ENCODE data around the gene RARG.
A peak's percentile ranks its signal among the peaks of the same experiment; 100 is the strongest.
"Not testable (repeated sequence)": the region's sequence is repeated elsewhere in the genome, so short reads cannot be mapped to it uniquely, and the experiment has no call there.

RARG gene

DNA sequence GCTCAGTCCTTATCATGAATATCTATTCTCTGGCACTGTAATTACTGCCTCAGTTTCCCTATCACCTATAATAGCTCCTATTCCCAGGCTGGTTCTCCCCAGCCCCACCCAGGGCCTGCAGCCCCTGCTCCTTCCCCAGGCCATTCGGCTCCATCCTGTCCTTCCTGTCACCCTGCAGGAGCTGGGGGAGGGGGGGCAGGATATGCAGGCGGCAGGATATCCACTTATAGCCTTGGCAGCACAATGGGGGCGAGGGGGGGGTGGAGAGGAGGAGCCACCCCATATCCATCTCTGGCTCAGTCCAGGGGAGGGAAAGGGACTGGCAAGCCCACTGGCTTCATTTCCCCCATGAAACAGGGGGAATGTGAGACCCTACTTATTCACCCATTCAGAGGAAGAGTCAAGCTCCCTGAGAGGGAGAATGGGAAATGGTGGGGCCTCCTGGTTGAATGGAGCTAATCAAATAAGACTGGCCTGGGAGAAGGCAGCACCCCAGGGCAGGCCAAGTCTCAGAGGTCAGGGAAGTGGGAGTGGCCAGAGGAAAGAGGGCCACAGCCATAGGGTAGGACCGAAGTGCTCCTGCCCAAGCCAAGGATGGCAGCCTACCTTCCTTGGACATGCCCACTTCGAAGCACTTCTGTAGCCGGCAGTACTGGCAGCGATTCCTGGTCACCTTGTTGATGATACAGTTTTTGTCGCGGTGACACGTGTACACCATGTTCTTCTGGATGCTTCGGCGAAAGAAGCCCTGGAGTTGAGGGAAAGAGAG, 17.1 kb downstream of the RARG start:
- DNase-seq (ENCODE audit: low spot score in 2 of 2) (no peak), ATAC-seq (ENCODE audit: low read depth) (no peak)
- Mint-ChIP-seq H3K4me1 (peaks cover 47% of the 10 kb centered on the region), H3K27ac (peak overlapping the region; percentile 2), H3K9me3 (no peaks in the 10 kb centered on the region), H3K36me3 (peaks cover 15% of the 10 kb centered on the region), H3K4me3 (no peak overlapping the region), H3K27me3 (no peaks in the 10 kb centered on the region)

DNA sequence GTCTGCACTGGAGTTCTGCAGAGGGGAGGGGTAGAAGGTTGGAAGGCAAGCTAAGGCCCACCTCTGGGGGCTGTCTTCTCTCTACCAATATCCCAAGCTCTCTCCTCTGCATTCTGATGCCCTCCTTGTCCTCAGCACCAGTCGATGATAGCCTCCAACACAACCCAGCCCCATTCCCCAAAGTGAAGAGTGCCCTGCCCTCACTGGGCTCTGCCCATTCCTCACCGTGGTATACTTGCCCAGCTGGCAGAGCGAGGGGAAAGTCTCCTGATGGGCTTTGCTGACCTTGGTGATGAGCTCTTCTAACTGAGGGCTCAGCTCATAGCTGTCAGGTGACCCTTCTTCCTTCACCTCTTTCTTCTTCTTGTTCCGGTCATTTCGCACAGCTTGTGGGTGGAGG, 17.8 kb downstream of the RARG start:
- DNase-seq (ENCODE audit: low spot score in 2 of 2) (no peak), ATAC-seq (ENCODE audit: low read depth) (no peak)
- Mint-ChIP-seq H3K4me3 (no peak overlapping the region), H3K36me3 (peaks cover 16% of the 10 kb centered on the region), H3K4me1 (peaks cover 44% of the 10 kb centered on the region), H3K27ac (peak overlapping the region; percentile 2), H3K9me3 (no peaks in the 10 kb centered on the region), H3K27me3 (no peaks in the 10 kb centered on the region)

DNA sequence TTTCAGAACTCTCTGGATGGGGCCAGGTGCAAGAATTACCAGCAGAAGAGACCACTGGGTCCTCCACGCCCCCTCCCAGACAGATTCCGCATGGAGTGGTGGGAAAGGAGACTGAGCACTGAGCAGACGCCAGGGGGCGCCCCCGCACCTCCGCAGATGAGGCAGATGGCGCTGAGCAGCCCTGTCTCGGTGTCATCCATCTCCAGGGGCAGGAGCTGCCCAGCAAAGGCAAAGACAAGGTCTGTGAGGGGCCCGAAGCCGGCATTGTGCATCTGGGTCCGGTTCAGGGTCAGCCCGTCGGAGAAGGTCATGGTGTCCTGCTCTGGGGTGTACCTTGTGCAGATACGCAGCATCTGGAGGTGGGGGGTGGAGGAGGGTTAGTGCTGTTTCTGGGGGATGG, 18.7 kb downstream of the RARG start:
- ATAC-seq (ENCODE audit: low read depth) = peak; percentile 78
- peak; percentile 82 for DNase-seq (ENCODE audit: low spot score in 2 of 2)
- Mint-ChIP-seq H3K4me1 (peaks cover 49% of the 10 kb centered on the region), H3K27ac (peak overlapping the region; percentile 19), H3K9me3 (no peaks in the 10 kb centered on the region), H3K27me3 (no peaks in the 10 kb centered on the region), H3K4me3 (no peak overlapping the region), H3K36me3 (peaks cover 19% of the 10 kb centered on the region)

DNA sequence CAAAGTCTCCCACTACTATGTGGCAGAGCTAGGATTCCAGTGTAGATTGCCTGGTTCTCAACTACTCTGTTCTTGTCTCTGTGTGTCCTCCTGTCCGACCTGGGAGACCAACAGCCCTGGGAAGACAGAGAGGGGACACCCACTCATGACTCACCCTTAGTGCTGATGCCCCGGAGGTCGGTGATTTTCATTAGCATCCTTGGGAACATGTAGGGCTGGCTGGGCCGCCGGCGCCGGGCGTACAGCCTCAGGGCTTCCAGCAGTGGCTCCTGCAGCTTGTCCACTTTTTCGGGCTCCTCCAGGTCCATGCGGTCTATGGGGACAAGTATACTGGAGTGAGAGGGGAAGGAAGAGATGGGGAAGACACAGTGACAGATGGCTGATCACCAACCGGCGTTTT, 19.1 kb downstream of the RARG start:
- peak overlapping the region; percentile 19 for H3K27ac Mint-ChIP-seq
- no peak for DNase-seq (ENCODE audit: low spot score in 2 of 2)
- H3K27me3 Mint-ChIP-seq = no peaks in the 10 kb centered on the region
- no peak for ATAC-seq (ENCODE audit: low read depth)
- H3K4me3 Mint-ChIP-seq = no peak overlapping the region
- H3K9me3 Mint-ChIP-seq = no peaks in the 10 kb centered on the region
- H3K4me1 Mint-ChIP-seq = peaks cover 49% of the 10 kb centered on the region
- peaks cover 19% of the 10 kb centered on the region for H3K36me3 Mint-ChIP-seq

DNA sequence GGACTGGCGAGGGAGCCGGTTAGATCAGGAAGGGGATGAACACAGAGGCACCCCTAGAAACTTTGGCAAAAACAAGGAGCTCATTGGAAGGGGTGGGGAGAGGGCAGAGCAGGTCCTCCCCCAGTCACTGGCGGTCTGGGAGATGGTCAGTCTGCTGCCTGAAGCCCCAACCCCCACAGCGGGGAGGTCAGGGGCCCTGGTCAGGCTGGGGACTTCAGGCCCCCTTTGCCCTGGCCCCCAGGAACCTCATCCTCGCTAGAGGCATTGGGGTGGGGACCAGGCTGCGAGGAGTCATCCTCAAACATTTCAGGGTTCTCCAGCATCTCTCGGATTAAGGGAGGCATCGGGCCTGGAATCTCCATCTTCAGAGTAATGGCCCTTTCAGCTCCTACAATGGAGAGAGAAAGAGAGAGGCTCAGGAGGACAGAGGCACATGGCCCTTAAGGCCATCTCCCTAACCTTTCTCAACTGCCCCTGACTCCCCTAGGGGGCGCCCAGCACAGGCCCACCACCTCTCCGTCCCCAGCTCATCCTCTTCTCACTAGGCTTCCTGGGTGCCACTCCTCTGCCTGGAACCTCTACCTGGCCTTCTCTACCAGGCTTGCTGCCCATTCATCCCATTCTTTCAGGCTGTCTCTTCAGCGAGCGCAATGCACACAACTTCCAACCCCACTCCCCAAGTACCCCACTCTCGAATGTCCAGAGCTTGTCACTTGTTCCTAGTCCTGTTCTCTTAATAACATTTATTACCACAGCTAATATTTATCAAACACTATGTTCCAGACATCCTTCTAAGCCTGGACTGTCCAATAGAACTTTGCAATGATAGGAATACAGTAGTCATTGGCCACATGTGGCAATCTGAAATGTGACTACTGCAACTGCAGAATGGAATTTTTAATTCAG, 20.3 kb downstream of the RARG start:
- H3K27ac Mint-ChIP-seq = peak overlapping the region; percentile 64
- H3K4me1 Mint-ChIP-seq = peaks cover 43% of the 10 kb centered on the region
- no peak overlapping the region for H3K4me3 Mint-ChIP-seq
- H3K9me3 Mint-ChIP-seq = no peaks in the 10 kb centered on the region
- no peak for DNase-seq (ENCODE audit: low spot score in 2 of 2)
- H3K36me3 Mint-ChIP-seq = peaks cover 19% of the 10 kb centered on the region
- ATAC-seq (ENCODE audit: low read depth) = no peak
- H3K27me3 Mint-ChIP-seq = no peaks in the 10 kb centered on the region

DNA sequence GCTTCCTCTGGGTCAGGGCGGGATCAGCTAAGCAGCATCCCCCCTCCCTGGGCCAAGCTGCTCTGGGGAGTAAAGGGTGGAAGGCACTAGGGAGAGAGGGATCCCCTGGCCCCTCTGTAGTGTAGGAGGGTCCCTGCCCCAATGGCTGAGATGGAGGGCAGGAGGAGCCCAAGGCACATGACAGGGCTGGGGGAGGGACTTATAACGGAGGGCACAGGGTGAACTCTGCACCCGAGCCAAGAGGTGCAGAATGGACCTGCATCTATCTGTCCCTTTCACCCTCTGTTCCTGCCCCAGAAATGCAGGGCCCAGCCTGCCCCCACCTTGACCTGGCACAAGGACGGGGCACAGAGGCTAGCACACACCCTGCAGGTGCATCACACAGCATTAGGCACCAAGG, 21.2 kb downstream of the RARG start:
- no peak overlapping the region for H3K27ac Mint-ChIP-seq

DNA sequence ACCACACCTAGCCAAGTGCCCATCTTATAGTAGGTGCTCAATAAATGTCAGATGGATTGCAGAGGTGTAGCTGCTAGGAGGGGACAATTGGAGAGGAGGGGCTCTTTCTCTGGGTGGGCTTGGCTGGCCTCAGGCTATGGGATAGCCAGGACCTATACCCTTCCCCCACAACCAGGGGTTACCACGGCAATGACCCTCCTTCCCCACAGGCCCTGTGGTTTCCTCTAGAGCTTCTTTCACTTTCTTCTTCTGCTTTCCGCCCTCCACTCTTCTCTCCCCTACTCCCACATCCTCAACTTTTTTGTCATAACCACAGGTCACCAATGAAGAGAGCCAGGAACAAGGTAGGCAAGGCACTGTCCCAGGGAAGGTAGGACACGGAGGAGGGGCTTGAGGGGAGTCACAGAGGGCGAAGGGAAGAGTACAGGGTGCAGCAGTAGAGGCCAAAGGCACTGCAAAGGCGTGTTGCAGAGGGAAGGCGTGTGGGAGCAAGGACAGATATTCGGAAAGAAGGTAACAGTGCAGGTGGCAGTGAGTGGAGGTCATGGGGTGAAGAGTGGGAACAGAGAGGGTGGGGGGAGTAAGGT, 23.0 kb downstream of the RARG start:
- ATAC-seq (ENCODE audit: low read depth) (peak; percentile 59), DNase-seq (ENCODE audit: low spot score in 2 of 2) (no peak)
- Mint-ChIP-seq H3K27ac (peak overlapping the region; percentile 92), H3K4me3 (peak overlapping the region; percentile 97), H3K9me3 (no peaks in the 10 kb centered on the region), H3K4me1 (peaks cover 39% of the 10 kb centered on the region), H3K36me3 (peaks cover 13% of the 10 kb centered on the region), H3K27me3 (no peaks in the 10 kb centered on the region)

More for the DNA sequence above, 21.2 kb downstream of the RARG start:
- peaks cover 38% of the 10 kb centered on the region for H3K4me1 Mint-ChIP-seq
- H3K9me3 Mint-ChIP-seq = no peaks in the 10 kb centered on the region
- peaks cover 19% of the 10 kb centered on the region for H3K36me3 Mint-ChIP-seq
- H3K4me3 Mint-ChIP-seq = no peak overlapping the region
- no peaks in the 10 kb centered on the region for H3K27me3 Mint-ChIP-seq
- DNase-seq (ENCODE audit: low spot score in 2 of 2) (no peak), ATAC-seq (ENCODE audit: low read depth) (no peak)

DNA sequence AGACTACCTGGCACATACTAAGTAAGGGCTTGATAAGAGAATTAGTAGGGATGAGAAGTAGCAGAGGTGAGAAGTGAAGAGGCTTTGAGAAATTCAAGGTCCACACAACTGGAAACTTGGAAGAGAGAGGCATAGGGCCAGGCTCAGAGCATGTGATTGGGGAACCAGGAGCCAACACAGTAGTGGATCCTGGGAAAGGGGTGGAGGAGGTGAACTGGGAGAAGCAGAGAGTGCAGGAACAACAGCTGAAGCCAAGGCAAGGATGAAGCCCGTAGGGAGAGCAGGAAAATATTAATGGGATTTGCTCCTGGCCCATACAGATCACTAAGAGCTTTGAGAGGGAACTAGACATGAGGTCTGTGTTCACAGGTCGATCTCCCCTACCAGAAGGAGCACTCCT, 23.6 kb downstream of the RARG start:
- peaks cover 35% of the 10 kb centered on the region for H3K4me1 Mint-ChIP-seq
- peaks cover 9% of the 10 kb centered on the region for H3K36me3 Mint-ChIP-seq
- peak overlapping the region; percentile 97 for H3K4me3 Mint-ChIP-seq
- ATAC-seq (ENCODE audit: low read depth) (no peak), DNase-seq (ENCODE audit: low spot score in 2 of 2) (no peak)
- H3K9me3 Mint-ChIP-seq = no peaks in the 10 kb centered on the region
- H3K27me3 Mint-ChIP-seq = no peaks in the 10 kb centered on the region
- peak overlapping the region; percentile 92 for H3K27ac Mint-ChIP-seq

DNA sequence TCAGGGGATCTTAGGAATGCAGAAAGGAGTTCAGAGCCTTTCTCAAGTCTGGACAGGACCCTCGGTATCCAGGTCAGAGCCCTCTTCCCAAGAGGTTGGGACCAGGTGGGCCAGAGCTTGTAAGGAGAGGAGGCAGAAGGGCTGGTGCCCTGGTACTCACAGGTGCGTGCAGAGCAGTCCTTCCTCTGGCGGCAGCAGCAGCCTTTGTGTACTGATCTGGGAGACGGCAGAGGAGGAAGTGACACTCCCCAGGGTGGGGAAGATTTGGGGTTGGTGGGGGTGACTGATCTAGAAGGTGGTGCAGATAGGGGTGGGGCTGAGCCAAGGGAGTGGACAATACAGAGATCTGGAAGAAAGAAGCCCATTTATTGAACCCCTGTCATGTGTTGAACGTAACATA, 25.0 kb downstream of the RARG start, which contains the start of gene ITGB7:
ITGB7 (minus strand) TSS at position 210 of the 400 bp plus-strand sequence. CDS start 6,808 bp downstream, outside the sequence.
- peak within 1 kb of the TSS; percentile 92 for H3K27ac Mint-ChIP-seq
- no peaks in the 10 kb centered on the region for H3K27me3 Mint-ChIP-seq
- peaks cover 36% of the 10 kb centered on the region for H3K4me1 Mint-ChIP-seq
- DNase-seq (ENCODE audit: low spot score in 2 of 2) (peak; percentile 54 to 61), ATAC-seq (ENCODE audit: low read depth) (peak; percentile 89)
- no peaks in the 10 kb centered on the region for H3K9me3 Mint-ChIP-seq
- H3K4me3 Mint-ChIP-seq = peak within 1 kb of the TSS; percentile 84
- peaks cover 7% of the 10 kb centered on the region for H3K36me3 Mint-ChIP-seq

DNA sequence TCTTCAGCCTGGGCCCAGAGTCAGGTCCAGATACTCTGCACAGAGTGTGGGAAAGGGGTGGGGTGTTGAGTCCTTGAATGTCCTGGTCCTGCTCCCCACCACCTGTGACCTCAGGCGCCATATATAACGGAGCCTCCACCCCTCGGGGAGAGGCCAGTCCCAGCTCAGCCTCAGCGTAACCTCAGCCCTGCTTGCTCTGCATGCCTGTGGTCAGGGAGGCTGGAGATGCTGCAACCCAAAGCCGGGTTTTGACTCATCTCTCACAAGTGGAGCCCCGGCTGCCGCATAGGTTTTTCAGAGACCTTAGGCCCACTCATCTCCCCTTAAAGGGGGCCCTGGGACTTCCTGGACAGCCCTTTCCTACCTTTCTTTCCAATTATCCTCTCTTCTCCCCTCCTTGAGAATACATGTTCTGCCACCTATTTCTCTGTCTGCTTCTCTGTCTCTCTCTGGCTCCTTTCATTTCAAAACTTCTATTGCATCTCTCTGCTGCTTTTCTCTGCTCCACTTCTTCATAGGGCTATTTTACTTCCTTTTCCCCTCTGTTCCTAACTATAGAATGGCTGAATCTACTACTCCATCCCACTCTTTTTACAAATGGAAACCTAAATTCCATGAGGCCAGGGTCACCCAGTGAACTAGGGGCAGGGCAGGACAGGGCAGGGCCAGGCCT, 26.1 kb downstream of the RARG start:
- H3K4me3 Mint-ChIP-seq = peak overlapping the region; percentile 84
- H3K27me3 Mint-ChIP-seq = no peaks in the 10 kb centered on the region
- DNase-seq (ENCODE audit: low spot score in 2 of 2) (no peak), ATAC-seq (ENCODE audit: low read depth) (peak; percentile 10)
- H3K36me3 Mint-ChIP-seq = peaks cover 7% of the 10 kb centered on the region
- H3K27ac Mint-ChIP-seq = peak overlapping the region; percentile 4
- H3K4me1 Mint-ChIP-seq = peaks cover 36% of the 10 kb centered on the region
- H3K9me3 Mint-ChIP-seq = no peaks in the 10 kb centered on the region

DNA sequence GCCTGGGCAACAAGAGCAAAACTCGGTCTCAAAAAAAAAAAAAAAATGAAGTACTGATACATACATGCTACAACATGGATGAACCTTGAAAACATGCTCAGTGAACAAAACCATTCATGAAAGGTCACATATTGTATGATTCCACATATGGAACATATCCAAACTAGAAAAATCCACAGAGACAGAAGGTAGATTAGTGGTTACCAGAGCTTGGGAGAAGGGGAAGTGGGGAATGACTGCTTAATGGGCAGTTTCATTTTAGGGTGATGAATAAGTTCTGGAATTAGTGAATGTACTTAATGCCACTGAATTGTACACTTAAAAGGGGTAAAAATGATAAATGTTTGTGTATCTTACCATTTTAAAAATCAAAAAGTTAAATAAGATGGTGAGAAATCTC, 27.7 kb downstream of the RARG start:
- Mint-ChIP-seq H3K4me3 (peak overlapping the region; percentile 54), H3K9me3 (no peaks in the 10 kb centered on the region), H3K27me3 (no peaks in the 10 kb centered on the region), H3K36me3 (peaks cover 13% of the 10 kb centered on the region), H3K4me1 (peaks cover 47% of the 10 kb centered on the region), H3K27ac (no peak overlapping the region)
- ATAC-seq (ENCODE audit: low read depth) (no peak), DNase-seq (ENCODE audit: low spot score in 2 of 2) (no peak)

DNA sequence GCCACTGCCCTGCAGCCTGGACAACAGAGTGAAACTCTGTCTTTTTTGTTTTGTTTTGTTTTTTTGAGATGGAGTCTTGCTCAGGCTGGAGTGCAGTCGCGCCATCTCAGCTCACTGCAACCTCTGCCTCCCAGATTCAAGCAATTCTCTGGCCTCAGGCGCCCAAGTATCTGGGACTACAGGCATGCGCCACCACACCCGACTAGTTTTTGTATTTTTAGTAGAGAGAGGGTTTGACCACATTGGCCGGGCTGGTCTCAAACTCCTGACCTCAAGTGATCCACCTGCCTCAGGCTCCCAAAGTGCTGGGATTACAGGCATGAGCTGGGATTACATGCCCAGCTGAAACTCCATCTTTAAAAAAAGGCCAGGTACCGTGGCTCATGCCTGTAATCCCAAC, 29.7 kb downstream of the RARG start:
- Mint-ChIP-seq H3K36me3 (peaks cover 16% of the 10 kb centered on the region), H3K4me1 (peaks cover 47% of the 10 kb centered on the region)
- H3K27ac Mint-ChIP-seq; H3K4me3 Mint-ChIP-seq; ATAC-seq (ENCODE audit: low read depth); H3K27me3 Mint-ChIP-seq; DNase-seq (ENCODE audit: low spot score in 2 of 2); H3K9me3 Mint-ChIP-seq: not testable (repeated sequence)

DNA sequence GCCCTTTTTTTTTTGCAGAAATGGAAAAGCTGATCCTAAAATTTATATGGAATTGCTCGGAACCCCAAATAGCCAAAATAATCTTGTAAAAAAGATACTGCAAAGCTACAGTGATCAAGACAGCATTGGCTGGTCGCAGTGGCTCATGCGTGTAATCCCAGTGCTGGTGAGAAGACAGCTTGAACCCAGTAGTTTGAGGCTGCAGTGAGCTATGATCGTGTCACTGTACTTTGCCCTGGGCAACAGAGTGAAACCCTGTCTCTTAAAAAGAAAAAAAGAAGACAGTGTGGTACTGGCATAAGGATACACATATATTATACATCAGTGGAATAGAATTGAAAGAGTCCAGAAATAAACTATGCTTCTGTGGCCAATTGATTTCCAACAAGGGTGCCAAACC, 30.4 kb downstream of the RARG start:
- no peaks in the 10 kb centered on the region for H3K27me3 Mint-ChIP-seq
- DNase-seq (ENCODE audit: low spot score in 2 of 2) (no peak), ATAC-seq (ENCODE audit: low read depth) (no peak)
- H3K9me3 Mint-ChIP-seq = no peaks in the 10 kb centered on the region
- H3K4me3 Mint-ChIP-seq = no peak overlapping the region
- peak overlapping the region; percentile 81 for H3K27ac Mint-ChIP-seq
- H3K4me1 Mint-ChIP-seq = peaks cover 47% of the 10 kb centered on the region
- peaks cover 22% of the 10 kb centered on the region for H3K36me3 Mint-ChIP-seq

Data from memory B cell (primary cell).